ENCODE measurements around the gene ASCC1. TPM values are rescaled to one million over a fixed set of nuclear protein-coding genes. Genes with fewer than 3 reads are reported as not detected.
A peak's percentile ranks its signal among the peaks of the same experiment; 100 is the strongest.
"Not testable (repeated sequence)": the region's sequence is repeated elsewhere in the genome, so short reads cannot be mapped to it uniquely, and the experiment has no call there.

ASCC1 gene
- polyA plus RNA-seq, 1 donor from 2014 or later, result 24.8 TPM

DNA sequence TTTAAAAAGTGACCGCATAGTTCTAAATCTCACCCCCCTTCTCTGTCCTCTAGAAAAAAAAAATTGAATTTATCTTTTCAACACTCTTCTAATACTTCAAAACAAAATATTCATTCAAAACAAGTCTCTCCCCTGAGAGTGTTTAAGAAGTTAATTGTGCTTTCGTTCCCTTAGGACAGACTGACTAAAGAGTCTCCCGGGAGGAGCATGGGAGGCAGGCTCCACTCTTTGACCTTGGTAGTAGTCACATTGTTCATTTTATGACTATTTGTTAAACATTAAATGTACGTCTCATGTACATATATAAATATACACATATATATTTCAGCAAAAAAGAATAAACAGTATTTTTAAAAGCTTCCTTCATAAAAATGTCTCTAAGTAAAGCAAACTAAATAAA, 92.5 kb downstream of the ASCC1 start:
- Mint-ChIP-seq H3K36me3 (peaks cover 10% of the 10 kb centered on the region), H3K27me3 (no peaks in the 10 kb centered on the region), H3K4me3 (no peak overlapping the region), H3K27ac (no peak overlapping the region), H3K4me1 (peaks cover 0 to 6% (median 0%) of the 10 kb centered on the region in 3 donors), H3K9me3 (no peaks in the 10 kb centered on the region)

GRCh38 chr10:72122221-72122620, 93.9 kb downstream of the ASCC1 start:
- no peak overlapping the region for H3K4me3 Mint-ChIP-seq
- peaks cover 0 to 3% (median 0%) of the 10 kb centered on the region in 3 donors for H3K9me3 Mint-ChIP-seq
- peaks cover 13% of the 10 kb centered on the region for H3K36me3 Mint-ChIP-seq
- H3K27me3 Mint-ChIP-seq, result no peaks in the 10 kb centered on the region
- H3K4me1 Mint-ChIP-seq, result peaks cover 0 to 6% (median 0%) of the 10 kb centered on the region in 3 donors
- H3K27ac Mint-ChIP-seq, result no peak overlapping the region

GRCh38 chr10:72121389-72121788, 94.7 kb downstream of the ASCC1 start:
- Mint-ChIP-seq H3K27ac (no peak overlapping the region), H3K4me3 (no peak overlapping the region), H3K36me3 (peaks cover 14% of the 10 kb centered on the region), H3K27me3 (no peaks in the 10 kb centered on the region), H3K9me3 (peaks cover 0 to 6% (median 0%) of the 10 kb centered on the region in 3 donors), H3K4me1 (peaks cover 0 to 5% (median 0%) of the 10 kb centered on the region in 3 donors)

- Mint-ChIP-seq H3K27ac (no peak overlapping the region), H3K27me3 (no peaks in the 10 kb centered on the region), H3K4me1 (no peaks in the 10 kb centered on the region), H3K36me3 (peaks cover 11% of the 10 kb centered on the region), H3K9me3 (peaks cover 0 to 8% (median 0%) of the 10 kb centered on the region in 3 donors), H3K4me3 (peak overlapping the region in 1 of 4 donors; percentile 54)
Measured at GRCh38 chr10:72116372-72116771, 99.7 kb downstream of the ASCC1 start.

- Mint-ChIP-seq H3K9me3 (peaks cover 0 to 8% (median 0%) of the 10 kb centered on the region in 3 donors), H3K4me3 (peak overlapping the region in 2 of 4 donors; percentile 5 to 21), H3K4me1 (no peaks in the 10 kb centered on the region), H3K27ac (no peak overlapping the region), H3K27me3 (no peaks in the 10 kb centered on the region), H3K36me3 (peaks cover 10% of the 10 kb centered on the region)
Measured at GRCh38 chr10:72114706-72115450, 101.2 kb downstream of the ASCC1 start.

DNA sequence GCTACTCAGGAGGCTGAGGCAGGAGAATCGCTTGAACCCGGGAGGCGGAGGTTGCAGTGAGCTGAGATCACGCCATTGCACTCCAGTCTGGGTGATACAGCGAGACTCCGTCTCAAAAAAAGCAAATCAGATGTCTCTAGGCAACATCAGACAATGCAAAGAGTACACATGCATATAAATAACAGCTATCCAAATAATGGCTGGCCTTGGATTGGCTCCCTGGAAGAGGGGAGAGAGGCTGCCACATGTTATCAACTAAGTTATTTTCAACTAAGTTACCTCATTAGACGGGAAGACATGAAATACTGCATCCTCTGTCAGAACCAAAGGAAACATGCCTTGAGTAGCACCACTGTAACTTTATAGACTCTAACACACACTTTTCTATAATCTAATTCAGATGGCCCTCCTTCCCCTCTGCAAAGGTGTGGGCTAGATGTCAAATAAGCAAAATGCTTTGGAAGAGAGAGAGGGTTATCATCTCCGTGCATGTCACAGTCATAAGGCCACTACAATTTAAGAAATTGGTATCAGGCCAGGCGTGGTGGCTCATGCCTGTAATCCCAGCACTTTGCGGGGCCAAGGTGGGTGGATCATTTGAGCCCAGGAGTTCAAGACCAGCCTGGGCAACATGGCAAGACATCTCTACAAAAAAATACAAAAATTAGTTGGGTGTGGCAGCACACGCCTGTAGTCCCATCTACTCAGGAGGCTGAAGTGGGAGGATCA, 105.2 kb downstream of the ASCC1 start:
- H3K4me1 Mint-ChIP-seq, result peaks cover 12 to 22% (median 16%) of the 10 kb centered on the region in 3 donors

DNA sequence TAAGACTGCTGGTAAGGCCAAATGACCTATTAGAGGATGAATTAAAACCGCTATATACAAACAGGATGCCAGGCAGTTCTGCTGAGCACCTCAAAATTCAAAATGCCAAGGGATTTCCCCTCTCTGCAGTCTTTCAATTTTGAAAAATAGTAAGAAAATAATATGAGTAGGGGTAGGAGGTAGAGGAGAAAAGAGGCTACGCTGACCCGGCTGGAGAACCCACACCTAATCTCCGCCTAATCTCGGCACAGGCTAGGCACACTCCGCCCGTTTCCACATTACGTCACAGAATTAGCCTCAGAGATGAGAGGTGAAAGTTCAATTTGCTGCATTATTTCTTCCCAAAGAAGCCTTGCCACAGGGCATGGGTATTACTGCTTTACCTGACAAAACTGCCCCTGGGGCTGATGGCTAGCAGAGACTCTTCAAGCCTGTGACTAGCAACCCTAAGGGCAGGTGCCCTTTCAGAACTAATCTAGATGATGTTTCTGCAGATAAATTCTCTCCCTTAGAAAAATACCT, 106.4 kb downstream of the ASCC1 start:
- no peaks in the 10 kb centered on the region for H3K9me3 Mint-ChIP-seq
- H3K4me1 Mint-ChIP-seq, result peaks cover 12 to 22% (median 16%) of the 10 kb centered on the region in 3 donors
- peaks cover 4% of the 10 kb centered on the region for H3K36me3 Mint-ChIP-seq
- H3K27me3 Mint-ChIP-seq, result no peaks in the 10 kb centered on the region
- peak overlapping the region in 1 of 4 donors; percentile 68 for H3K4me3 Mint-ChIP-seq
- H3K27ac Mint-ChIP-seq, result no peak overlapping the region

More for the DNA sequence above, 105.2 kb downstream of the ASCC1 start:
- H3K9me3 Mint-ChIP-seq, result no peaks in the 10 kb centered on the region
- no peak overlapping the region for H3K4me3 Mint-ChIP-seq
- H3K27ac Mint-ChIP-seq, result no peak overlapping the region
- H3K27me3 Mint-ChIP-seq, result no peaks in the 10 kb centered on the region
- peaks cover 4% of the 10 kb centered on the region for H3K36me3 Mint-ChIP-seq

DNA sequence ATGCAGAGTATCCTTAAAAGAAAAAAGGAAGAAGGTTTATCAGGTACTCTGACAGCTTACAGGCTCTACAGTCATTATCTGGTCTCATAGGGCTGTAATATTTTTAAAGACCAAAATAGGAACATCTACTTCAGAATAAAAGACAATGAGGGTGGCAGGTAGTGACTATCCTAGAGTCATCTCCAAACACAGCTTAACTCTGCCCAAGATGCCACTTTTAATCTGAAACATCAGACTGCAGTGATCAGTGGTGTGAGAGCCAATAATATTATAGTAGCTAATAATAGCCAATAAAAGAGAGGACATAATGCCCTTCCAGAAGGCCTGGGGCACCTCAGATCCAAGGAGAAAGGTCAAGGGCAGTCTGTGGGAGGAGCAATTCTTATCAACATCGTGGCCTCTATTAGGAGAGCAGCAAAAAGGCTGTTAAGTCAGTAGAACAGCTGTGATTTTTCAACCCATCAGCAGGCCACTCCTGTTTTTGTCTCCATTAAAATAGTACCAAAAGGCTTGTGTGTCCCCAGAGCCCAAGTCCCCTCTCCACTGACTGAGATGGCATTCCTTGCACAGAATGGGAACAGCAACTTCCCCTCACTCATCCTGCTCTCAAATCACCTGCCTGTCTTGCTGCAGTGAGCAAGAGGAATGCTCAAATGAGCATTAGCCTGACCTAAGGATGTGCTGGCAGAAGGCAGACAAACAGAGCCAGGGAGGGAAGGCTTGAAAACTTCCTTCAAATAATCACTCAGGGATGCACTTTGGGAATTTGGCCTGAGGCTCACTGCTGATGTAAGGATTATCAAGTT, 107.0 kb downstream of the ASCC1 start:
- Mint-ChIP-seq H3K4me3 (no peak overlapping the region), H3K27me3 (no peaks in the 10 kb centered on the region), H3K4me1 (peaks cover 12 to 22% (median 16%) of the 10 kb centered on the region in 3 donors), H3K9me3 (no peaks in the 10 kb centered on the region), H3K27ac (peak overlapping the region in 1 of 3 donors; percentile 73), H3K36me3 (peaks cover 4% of the 10 kb centered on the region)

GRCh38 chr10:72108004-72108370, 108.1 kb downstream of the ASCC1 start:
- Mint-ChIP-seq H3K36me3 (peaks cover 11% of the 10 kb centered on the region), H3K4me1 (peaks cover 12 to 22% (median 16%) of the 10 kb centered on the region in 3 donors), H3K27ac (peak overlapping the region in 1 of 3 donors; percentile 20), H3K4me3 (peak overlapping the region in 2 of 4 donors; percentile 25 to 43)
- not testable (repeated sequence) for H3K27me3 Mint-ChIP-seq, H3K9me3 Mint-ChIP-seq

GRCh38 chr10:72107325-72108003, 108.6 kb downstream of the ASCC1 start:
- Mint-ChIP-seq H3K27ac (peak overlapping the region in 1 of 3 donors; percentile 20), H3K36me3 (peaks cover 13% of the 10 kb centered on the region), H3K4me1 (peaks cover 12 to 22% (median 16%) of the 10 kb centered on the region in 3 donors), H3K4me3 (peak overlapping the region in 2 of 4 donors; percentile 19 to 67), H3K27me3 (no peaks in the 10 kb centered on the region), H3K9me3 (no peaks in the 10 kb centered on the region)

GRCh38 chr10:72106896-72107295, 109.2 kb downstream of the ASCC1 start:
- H3K27ac Mint-ChIP-seq, result no peak overlapping the region
- peak overlapping the region in 1 of 4 donors; percentile 19 for H3K4me3 Mint-ChIP-seq
- no peaks in the 10 kb centered on the region for H3K9me3 Mint-ChIP-seq
- H3K4me1 Mint-ChIP-seq, result peaks cover 12 to 22% (median 16%) of the 10 kb centered on the region in 3 donors
- H3K27me3 Mint-ChIP-seq, result no peaks in the 10 kb centered on the region
- H3K36me3 Mint-ChIP-seq, result peaks cover 14% of the 10 kb centered on the region

DNA sequence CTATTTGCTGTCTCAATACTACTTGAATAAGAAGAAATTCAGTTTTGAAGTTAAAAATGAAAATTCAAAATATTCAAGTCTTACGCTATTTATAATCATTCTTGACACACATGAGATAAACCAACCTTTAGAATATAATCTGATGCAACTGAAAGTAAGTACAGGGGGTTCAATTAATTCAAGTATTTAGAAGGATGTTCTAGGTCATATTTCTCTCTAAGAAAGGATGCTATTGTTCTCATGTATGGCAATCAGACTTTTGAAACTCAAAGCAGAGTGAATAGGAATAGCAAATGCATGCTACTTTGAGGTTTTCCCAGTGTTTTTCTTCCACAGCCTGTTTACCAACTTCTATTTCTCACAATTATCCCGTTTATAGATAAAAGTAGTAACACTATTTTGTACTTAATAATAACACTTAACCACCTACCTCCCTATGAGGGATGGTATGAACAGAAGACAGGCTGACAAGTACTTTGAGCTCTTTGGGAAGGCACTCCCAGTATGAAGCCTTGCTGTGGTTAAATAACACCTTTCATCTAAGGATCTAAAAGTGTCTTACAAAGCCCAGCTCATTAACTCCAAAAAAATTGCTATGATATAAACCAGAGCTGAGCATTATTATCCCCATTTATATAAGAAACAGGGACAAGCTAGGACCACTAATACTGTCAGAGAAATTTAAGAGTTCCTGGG, 109.8 kb downstream of the ASCC1 start:
- Mint-ChIP-seq H3K9me3 (no peaks in the 10 kb centered on the region), H3K36me3 (peaks cover 16% of the 10 kb centered on the region), H3K27me3 (no peaks in the 10 kb centered on the region), H3K27ac (peak overlapping the region; percentile 16 to 46 (median 23)), H3K4me1 (peaks cover 12 to 22% (median 16%) of the 10 kb centered on the region in 3 donors), H3K4me3 (no peak overlapping the region)

GRCh38 chr10:72105710-72106109, 110.4 kb downstream of the ASCC1 start:
- peak overlapping the region in 1 of 3 donors; percentile 23 for H3K27ac Mint-ChIP-seq
- H3K27me3 Mint-ChIP-seq, result no peaks in the 10 kb centered on the region
- no peak overlapping the region for H3K4me3 Mint-ChIP-seq
- H3K9me3 Mint-ChIP-seq, result no peaks in the 10 kb centered on the region
- peaks cover 12 to 22% (median 16%) of the 10 kb centered on the region in 3 donors for H3K4me1 Mint-ChIP-seq
- peaks cover 16% of the 10 kb centered on the region for H3K36me3 Mint-ChIP-seq

DNA sequence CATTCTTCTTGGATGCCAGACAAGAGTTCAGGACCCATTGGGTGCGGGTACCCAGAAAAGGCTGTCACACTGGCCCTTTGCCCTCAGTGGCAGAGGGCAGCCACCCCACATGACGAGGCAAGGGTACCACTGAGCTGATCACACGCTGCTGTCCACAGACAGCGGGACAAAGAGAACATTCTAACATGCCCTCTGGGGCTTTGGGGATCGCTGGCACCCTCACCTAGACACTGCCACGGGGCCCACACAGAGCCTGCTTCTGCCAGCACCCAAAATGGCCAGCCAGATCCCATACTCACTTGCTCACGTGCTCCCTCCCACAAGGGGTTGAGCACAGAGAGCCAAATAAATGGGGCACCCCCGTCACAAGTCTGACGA, 111.0 kb downstream of the ASCC1 start:
- Mint-ChIP-seq H3K27me3 (no peaks in the 10 kb centered on the region), H3K36me3 (peaks cover 16% of the 10 kb centered on the region), H3K4me3 (no peak overlapping the region), H3K4me1 (peaks cover 12 to 22% (median 16%) of the 10 kb centered on the region in 3 donors), H3K9me3 (no peaks in the 10 kb centered on the region), H3K27ac (no peak overlapping the region)
